Activated T-helper 1 cell treated with anti-CD3 and anti-CD28 coated beads, Interleukin-12 subunit alpha, Interleukin-12 subunit beta, Interleukin-2, Interleukin-4 antibody, amounts not matched to agents 30 ng/mL and 10 ng/mL and 1 ng/mL, durations not matched to agents 14 hours and 24 hours and 36 hours (primary cell): Measurements from ENCODE around the gene CPT1B. TPM values are rescaled to one million over a fixed set of nuclear protein-coding genes. Genes with fewer than 3 reads are reported as not detected.
A peak's percentile ranks its signal among the peaks of the same experiment; 100 is the strongest.

Experiments
- DNase-seq: peaks from one replicate; pipeline ENCODE4 v3.0.0; 2021; ENCODE audit warnings: low spot score
- H3K27ac Mint-ChIP-seq: one replicate; pipeline ENCODE4 v1.8.0; 2021; ENCODE audit warnings: mild to moderate bottlenecking, mixed read lengths
- H3K27me3 Mint-ChIP-seq: one replicate; pipeline ENCODE4 v1.8.0; 2022; ENCODE audit warnings: mild to moderate bottlenecking, moderate library complexity, mixed read lengths; ENCODE audit not compliant: insufficient read depth
- H3K36me3 Mint-ChIP-seq: one replicate; pipeline ENCODE4 v1.8.0; 2021; ENCODE audit warnings: low read depth, mixed read lengths
- H3K4me1 Mint-ChIP-seq: one replicate; pipeline ENCODE4 v1.8.0; 2021; ENCODE audit warnings: low read depth, mixed read lengths
- H3K4me3 Mint-ChIP-seq: one replicate; pipeline ENCODE4 v1.8.0; 2021; ENCODE audit warnings: mild to moderate bottlenecking, moderate library complexity, mixed read lengths
- H3K9me3 Mint-ChIP-seq: one replicate; pipeline ENCODE4 v1.8.0; 2021; ENCODE audit warnings: mixed read lengths
- intact Hi-C: fragments of 100-400 bp; cut with micrococcal nuclease; formaldehyde crosslinking; loops from one replicate; pipeline ENCODE4 v1.15.1; 2024
- total RNA-seq: library from RNA; stranded (reverse); gene quantifications from 2 replicates; pipeline ENCODE4 v1.2.3, GENCODE V29; 2022

Gene CPT1B
- total RNA-seq, 1 donor from 2014 or later = 68.2 TPM

GRCh38 chr22:50528682-50529415, 49.4 kb downstream of the CPT1B start:
- peaks cover 43% of the 10 kb centered on the region for H3K4me1 Mint-ChIP-seq
- no peak for DNase-seq
- peaks cover 9% of the 10 kb centered on the region for H3K36me3 Mint-ChIP-seq
- H3K27ac Mint-ChIP-seq = peak overlapping the region; percentile 86
- H3K9me3 Mint-ChIP-seq = no peaks in the 10 kb centered on the region
- intact Hi-C loops = no loop called here
- peak overlapping the region; percentile 83 for H3K4me3 Mint-ChIP-seq
- H3K27me3 Mint-ChIP-seq = no peaks in the 10 kb centered on the region

GRCh38 chr22:50527921-50528681, 50.1 kb downstream of the CPT1B start:
- no peak for DNase-seq
- Mint-ChIP-seq H3K27ac (peak overlapping the region; percentile 86), H3K27me3 (no peaks in the 10 kb centered on the region), H3K9me3 (no peaks in the 10 kb centered on the region), H3K36me3 (peaks cover 9% of the 10 kb centered on the region), H3K4me1 (peaks cover 40% of the 10 kb centered on the region), H3K4me3 (peak overlapping the region; percentile 83)
- intact Hi-C loops = no loop called here

DNA sequence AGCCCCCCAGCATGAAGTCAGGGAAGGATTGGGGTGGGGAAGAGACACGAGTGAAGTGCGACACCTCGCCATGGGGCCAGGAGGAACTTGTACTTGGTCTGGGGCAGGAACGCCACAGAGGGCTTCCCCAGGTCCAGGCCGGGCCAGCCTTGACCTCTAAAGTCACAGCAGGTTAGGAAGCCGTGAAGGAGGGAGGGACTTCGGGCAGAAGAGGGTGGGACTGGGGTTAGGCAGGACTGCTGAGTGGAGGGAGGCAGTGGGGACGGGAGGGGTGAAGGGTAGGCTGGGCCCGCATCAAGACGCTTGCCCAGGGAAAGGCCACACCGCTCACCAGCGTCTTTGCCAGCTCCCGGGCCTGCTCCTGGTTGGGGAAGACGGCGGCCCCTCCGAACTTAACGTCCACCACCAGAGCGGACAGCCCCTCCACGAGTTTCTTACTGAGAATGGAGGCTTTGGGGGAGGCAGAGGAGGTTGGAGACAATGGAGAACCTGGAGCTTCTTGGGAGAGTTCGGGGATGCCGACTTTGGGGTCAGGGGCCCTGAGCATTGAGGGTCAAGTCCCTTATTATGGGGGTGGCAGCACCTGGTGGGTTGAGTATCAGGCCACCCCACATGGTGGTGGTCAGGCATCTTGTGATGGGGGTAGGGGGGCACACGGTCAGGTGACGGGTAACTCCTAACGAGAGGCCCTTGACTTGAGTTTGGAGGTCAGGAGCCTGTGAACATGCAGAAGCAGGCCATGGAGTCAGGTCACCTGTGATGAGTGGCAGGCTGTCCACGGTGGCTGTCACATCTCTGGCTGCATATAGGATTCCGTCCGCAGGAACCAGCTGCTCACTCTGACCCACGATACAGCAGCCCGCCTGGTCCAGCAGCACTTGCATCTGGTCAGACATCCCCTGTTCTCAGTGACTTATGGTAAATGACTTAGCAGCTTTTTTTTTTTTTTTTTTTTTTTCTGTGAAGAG, 51.1 kb downstream of the CPT1B start:
- intact Hi-C loops = loop anchor here (1.0 kb wide), 1 partner anchor 12 kb away; no protein-coding TSS in a partner anchor
- peak overlapping the region; percentile 86 for H3K27ac Mint-ChIP-seq
- no peaks in the 10 kb centered on the region for H3K9me3 Mint-ChIP-seq
- DNase-seq = no peak
- peak overlapping the region; percentile 83 for H3K4me3 Mint-ChIP-seq
- no peaks in the 10 kb centered on the region for H3K27me3 Mint-ChIP-seq
- H3K4me1 Mint-ChIP-seq = peaks cover 34% of the 10 kb centered on the region
- peaks cover 9% of the 10 kb centered on the region for H3K36me3 Mint-ChIP-seq

DNA sequence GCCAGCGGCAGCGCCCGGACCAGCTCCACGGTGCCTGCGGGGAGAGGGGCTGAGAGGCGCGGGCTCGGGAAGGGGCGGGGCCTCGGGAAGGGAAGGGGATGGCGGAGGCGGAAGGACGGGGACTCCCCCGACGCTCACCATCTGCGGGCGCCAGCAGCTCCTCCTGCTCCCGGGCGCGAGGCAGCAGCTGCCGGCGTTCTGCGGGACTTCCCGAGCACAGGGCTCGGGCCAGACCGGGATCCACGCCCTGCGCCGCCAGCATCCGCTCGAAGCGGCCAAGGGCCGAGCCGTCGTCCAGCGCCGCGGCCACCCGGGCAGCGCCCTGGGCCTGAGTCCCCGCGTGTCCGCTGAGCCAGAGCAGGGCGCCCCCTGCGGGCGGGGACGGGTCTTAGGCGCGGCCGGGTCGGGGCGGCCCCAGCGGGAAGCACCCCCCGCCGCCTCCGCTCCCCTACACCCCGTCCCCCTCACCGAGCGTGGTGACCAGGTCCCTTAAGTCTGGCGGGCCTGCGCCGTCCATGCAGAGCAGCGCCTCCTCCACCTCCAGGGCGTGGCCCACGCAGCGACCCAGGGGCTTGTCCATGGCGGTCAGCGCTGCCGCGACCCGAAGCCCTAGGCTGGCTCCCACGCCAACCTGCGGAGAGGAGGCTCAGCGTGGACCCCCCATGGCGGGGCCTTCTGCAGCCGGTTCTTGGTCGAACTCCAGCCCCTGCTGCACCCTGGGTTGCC, 52.0 kb downstream of the CPT1B start:
- Mint-ChIP-seq H3K4me3 (peak overlapping the region; percentile 83), H3K9me3 (no peaks in the 10 kb centered on the region), H3K27ac (peak overlapping the region; percentile 86), H3K4me1 (peaks cover 34% of the 10 kb centered on the region), H3K36me3 (peaks cover 9% of the 10 kb centered on the region), H3K27me3 (no peaks in the 10 kb centered on the region)
- intact Hi-C loops = loop anchor here (1.0 kb wide), 1 partner anchor 13 kb away; no protein-coding TSS in a partner anchor
- peak; percentile 85 for DNase-seq

GRCh38 chr22:50525858-50526107, 52.4 kb downstream of the CPT1B start:
- intact Hi-C loops = loop anchor here (1.0 kb wide), 5 partner anchors 14 to 96 kb away; partner anchors contain the start of genes CHKB, NCAPH2 and SBF1
- no peak for DNase-seq
- H3K4me3 Mint-ChIP-seq = peak overlapping the region; percentile 94
- H3K36me3 Mint-ChIP-seq = peaks cover 11% of the 10 kb centered on the region
- peaks cover 34% of the 10 kb centered on the region for H3K4me1 Mint-ChIP-seq
- no peaks in the 10 kb centered on the region for H3K9me3 Mint-ChIP-seq
- H3K27me3 Mint-ChIP-seq = no peaks in the 10 kb centered on the region
- H3K27ac Mint-ChIP-seq = peak overlapping the region; percentile 72

DNA sequence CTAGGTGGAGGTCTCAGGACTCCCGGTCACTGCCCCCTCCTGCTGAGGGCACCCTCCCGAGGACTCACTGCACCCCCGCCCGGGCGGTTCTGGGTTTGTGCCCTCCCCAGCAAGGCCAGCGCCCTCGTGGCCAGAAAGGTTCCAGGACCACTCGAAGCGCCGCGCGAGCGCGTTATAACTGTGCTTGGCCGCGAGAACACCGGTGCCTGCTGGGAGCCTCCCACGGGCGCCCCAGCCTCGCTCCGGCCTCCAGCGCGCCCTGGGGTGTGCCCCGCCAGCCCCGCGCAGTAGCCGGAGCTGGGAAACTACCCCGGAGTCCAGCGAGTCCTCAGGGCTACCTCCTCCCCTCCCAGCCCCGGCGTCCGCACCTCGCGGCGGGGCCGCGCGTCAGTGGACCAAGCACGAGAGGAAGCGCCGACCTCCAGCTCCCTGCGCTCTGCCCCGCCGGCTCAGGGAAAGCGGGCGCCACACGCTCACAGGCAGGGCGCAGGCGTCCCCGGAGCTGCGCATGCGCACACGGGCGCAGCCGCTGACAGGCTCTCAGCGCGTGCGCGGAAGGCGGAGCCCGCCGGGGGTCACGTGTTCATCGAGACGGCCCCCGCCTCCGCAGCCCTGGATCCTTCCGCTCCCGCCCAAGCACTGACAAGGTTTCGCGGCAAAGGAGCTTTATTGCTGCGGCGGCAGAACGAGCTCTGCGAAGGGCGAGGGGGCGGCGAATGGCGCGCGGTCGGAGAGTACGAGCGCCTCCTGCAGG, 52.9 kb downstream of the CPT1B start, which contains the start of gene SCO2:
Gene SCO2 (minus strand): TSS at position 495 of the 754 bp plus-strand sequence. CDS start 1,187 bp downstream, outside the sequence.
- Mint-ChIP-seq H3K36me3 (peaks cover 11% of the 10 kb centered on the region), H3K27ac (peak within 1 kb of the TSS; percentile 88), H3K27me3 (no peaks in the 10 kb centered on the region), H3K9me3 (no peaks in the 10 kb centered on the region), H3K4me3 (peak within 1 kb of the TSS; percentile 94), H3K4me1 (peaks cover 34% of the 10 kb centered on the region)
- DNase-seq = peak; percentile 97
- intact Hi-C loops = loop anchor here (1.0 kb wide), 4 partner anchors 17 to 96 kb away; partner anchors contain the start of genes CHKB, NCAPH2 and SBF1

- peak overlapping the region; percentile 88 for H3K27ac Mint-ChIP-seq
- intact Hi-C loops = loop anchor here (1.0 kb wide), 4 partner anchors 16 to 97 kb away; partner anchors contain the start of genes CHKB, NCAPH2 and SBF1
- H3K27me3 Mint-ChIP-seq = no peaks in the 10 kb centered on the region
- peaks cover 11% of the 10 kb centered on the region for H3K36me3 Mint-ChIP-seq
- H3K9me3 Mint-ChIP-seq = no peaks in the 10 kb centered on the region
- peaks cover 34% of the 10 kb centered on the region for H3K4me1 Mint-ChIP-seq
- DNase-seq = no peak
- H3K4me3 Mint-ChIP-seq = peak overlapping the region; percentile 94
Measured at GRCh38 chr22:50524676-50525103, 53.5 kb downstream of the CPT1B start.

- Mint-ChIP-seq H3K27ac (peak overlapping the region; percentile 88), H3K4me1 (peaks cover 34% of the 10 kb centered on the region), H3K27me3 (no peaks in the 10 kb centered on the region), H3K36me3 (peaks cover 15% of the 10 kb centered on the region), H3K9me3 (no peaks in the 10 kb centered on the region), H3K4me3 (peak overlapping the region; percentile 94)
- intact Hi-C loops = no loop called here
- no peak for DNase-seq
Measured at GRCh38 chr22:50523806-50524675, 54.2 kb downstream of the CPT1B start.

DNA sequence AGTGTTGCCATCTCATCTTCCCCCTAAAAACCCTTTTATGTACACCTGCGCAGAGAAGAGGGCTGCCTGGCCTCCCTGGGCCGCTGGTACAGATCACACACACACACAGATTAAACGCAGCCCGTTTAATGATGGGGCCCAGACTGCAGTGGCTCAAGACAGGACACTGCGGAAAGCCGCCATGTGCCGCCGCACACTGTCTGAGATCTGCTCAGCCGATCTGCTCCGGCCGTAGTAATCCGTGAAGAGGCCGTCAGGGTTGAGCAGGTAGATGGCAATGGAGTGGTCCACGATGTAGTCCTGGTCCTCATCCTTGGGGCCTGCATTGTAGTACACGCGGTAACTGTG, 54.8 kb downstream of the CPT1B start:
- H3K4me3 Mint-ChIP-seq = peak overlapping the region; percentile 45
- peaks cover 29% of the 10 kb centered on the region for H3K4me1 Mint-ChIP-seq
- H3K27me3 Mint-ChIP-seq = no peaks in the 10 kb centered on the region
- no peak for DNase-seq
- no peaks in the 10 kb centered on the region for H3K9me3 Mint-ChIP-seq
- peaks cover 15% of the 10 kb centered on the region for H3K36me3 Mint-ChIP-seq
- intact Hi-C loops = no loop called here
- H3K27ac Mint-ChIP-seq = no peak overlapping the region

DNA sequence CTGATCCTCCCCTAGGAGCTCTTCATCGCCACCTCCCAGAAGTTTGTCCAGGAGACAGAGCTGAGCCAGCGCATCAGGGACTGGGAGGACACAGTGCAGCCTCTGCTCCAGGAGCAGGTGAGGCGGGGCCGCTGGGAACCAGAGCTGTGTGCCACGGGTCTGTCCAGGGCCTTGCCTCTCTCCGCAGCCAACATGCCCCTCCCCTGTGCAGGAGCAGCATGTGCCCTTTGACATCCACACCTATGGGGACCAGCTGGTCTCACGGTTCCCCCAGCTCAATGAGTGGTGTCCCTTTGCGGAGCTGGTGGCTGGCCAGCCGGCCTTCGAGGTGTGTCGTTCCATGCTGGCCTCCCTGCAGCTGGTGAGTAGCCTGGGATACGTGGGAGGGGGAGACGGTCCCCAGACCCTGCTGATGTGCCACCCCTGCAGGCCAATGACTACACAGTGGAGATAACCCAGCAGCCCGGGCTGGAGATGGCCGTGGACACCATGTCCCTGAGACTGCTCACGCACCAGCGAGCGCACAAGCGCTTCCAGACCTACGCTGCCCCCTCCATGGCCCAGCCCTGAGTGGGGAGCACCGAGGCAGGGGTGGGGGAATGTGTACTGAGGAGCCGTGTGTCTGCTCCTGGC, 55.3 kb downstream of the CPT1B start:
- peak overlapping the region; percentile 45 for H3K4me3 Mint-ChIP-seq
- peaks cover 24% of the 10 kb centered on the region for H3K4me1 Mint-ChIP-seq

More for the DNA sequence above, 55.3 kb downstream of the CPT1B start:
- Mint-ChIP-seq H3K9me3 (no peaks in the 10 kb centered on the region), H3K36me3 (peaks cover 15% of the 10 kb centered on the region), H3K27me3 (no peaks in the 10 kb centered on the region), H3K27ac (no peak overlapping the region)
- intact Hi-C loops = no loop called here
- no peak for DNase-seq
